ENCODE data around the gene TMEM18.

Gene TMEM18

DNA sequence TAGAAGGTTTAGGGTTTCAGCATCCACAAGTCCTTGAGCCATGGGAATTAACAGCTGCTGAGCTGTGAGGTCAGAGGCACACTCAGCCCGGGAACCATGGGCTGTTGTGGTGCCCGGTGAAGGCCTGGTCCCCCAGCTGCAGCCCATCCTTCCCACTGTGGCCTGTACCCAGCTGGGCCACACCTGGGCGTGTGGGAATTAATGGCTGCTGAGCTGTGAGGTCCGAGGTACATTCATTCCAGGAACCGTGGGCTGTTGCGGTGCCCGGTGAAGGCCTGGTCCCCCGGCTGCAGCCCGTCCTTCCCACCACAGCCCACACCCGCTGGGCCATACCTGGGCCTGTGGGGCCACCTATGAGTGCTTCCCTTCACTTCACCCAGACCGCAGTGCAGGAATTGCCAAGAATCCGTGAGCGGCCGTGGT is 25.2 kb downstream of the TMEM18 start:
- in situ Hi-C loops (cut with HindIII; ENCODE audit: low pct_unique_long_range_greater_than_20kb, low sequenced_read_pairs), result no loop called here
- DNase-seq (ENCODE audit: low read depth in 1 of 2, low spot score in 1 of 2), result no peak
- TF ChIP-seq JUND (IDR thresholded peaks at IDR 0.05; ENCODE audit: low read depth), result no peak

DNA sequence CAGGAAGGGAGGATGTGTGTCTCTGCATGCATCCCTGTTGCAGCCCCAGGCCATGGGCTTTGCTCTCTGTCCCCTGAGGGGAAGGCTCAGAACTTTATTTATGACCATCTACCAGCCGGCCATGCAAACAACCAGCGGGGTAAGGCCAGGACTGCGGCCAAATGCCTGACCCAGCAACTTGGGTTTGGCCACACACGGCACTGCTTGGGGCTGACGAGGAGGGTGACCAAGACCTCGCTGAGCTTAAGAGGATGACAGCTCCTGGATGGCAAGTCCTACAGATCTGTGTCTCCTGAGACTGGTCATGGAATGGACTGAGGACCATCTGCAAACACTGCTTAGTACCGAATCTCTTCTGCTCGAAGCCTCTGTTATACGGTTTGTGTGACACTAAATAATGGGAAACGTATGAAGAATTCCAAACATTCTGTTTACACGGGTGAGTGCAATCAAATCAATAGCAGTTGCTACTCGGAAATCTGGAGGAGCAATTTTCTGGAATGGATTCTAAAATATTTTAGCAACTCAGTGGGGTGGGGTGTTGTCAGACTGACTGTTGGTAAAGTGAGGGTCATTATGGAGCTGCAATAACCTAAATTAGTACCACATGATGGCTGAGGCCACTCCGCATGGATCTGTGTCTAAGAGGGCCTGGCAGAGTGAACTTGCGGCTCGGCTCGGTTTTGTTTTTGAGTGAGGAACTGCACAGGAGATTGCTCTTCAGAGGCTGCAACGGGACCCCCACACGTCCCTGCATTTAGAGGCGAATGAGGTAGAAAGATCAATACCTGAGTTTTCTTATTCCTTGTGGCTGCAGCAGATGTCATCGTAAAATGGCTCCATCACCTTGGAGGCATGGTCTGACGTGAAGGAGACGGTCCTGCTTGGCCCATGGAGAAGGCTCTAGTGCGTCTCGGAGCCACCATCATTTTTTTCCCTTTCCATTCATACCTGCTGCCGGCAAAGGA is 26.6 kb downstream of the TMEM18 start:
- TF ChIP-seq JUND (IDR thresholded peaks at IDR 0.05; ENCODE audit: low read depth), result no peak
- in situ Hi-C loops (cut with HindIII; ENCODE audit: low pct_unique_long_range_greater_than_20kb, low sequenced_read_pairs), result no loop called here
- DNase-seq (ENCODE audit: low read depth in 1 of 2, low spot score in 1 of 2), result no peak

DNA sequence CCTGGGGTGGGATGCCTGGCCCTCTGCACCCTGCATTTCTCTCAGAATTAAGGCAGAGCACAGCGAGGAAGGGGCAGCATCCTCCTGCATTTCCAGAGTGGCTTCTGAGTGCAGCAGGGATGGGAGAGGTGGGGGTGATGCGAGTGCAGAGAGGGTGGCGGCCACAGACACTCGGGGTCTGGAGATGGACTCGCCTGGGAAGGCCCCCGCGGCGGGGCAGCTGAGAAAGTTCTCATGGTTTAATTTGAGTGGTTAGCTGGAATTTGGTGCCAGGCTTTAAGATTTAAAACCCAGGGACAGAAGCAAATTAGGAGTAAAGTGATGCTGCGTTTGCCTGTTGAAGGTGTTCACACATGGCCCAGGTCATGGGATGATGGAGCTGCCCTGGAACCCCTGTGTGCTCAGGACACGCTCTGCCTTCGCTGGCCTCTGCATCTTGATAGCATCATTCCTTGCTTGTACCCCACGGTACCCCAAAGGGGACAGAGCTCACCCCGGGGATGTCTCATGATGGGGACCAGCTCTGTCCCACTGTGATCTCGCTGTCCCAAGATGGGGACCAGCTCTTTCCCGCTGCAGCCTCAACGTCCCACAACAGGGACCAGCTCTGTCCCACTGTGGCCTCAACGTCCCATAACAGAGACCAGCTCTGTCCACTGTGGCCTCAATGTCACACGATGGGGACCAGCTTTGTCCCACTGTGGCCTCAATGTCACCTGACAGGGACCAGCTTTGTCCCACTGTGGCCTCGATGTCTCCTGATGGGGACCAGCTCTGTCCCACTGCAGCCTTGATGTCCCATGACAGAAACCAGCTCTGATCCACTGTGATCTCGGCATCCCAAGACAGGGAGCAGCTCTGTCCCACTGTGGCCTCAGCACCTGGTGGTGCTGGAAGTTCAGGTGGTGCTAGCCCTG is 27.5 kb downstream of the TMEM18 start:
- no peak for TF ChIP-seq JUND (IDR thresholded peaks at IDR 0.05; ENCODE audit: low read depth)
- in situ Hi-C loops (cut with HindIII; ENCODE audit: low pct_unique_long_range_greater_than_20kb, low sequenced_read_pairs), result no loop called here
- DNase-seq (ENCODE audit: low read depth in 1 of 2, low spot score in 1 of 2), result no peak

DNA sequence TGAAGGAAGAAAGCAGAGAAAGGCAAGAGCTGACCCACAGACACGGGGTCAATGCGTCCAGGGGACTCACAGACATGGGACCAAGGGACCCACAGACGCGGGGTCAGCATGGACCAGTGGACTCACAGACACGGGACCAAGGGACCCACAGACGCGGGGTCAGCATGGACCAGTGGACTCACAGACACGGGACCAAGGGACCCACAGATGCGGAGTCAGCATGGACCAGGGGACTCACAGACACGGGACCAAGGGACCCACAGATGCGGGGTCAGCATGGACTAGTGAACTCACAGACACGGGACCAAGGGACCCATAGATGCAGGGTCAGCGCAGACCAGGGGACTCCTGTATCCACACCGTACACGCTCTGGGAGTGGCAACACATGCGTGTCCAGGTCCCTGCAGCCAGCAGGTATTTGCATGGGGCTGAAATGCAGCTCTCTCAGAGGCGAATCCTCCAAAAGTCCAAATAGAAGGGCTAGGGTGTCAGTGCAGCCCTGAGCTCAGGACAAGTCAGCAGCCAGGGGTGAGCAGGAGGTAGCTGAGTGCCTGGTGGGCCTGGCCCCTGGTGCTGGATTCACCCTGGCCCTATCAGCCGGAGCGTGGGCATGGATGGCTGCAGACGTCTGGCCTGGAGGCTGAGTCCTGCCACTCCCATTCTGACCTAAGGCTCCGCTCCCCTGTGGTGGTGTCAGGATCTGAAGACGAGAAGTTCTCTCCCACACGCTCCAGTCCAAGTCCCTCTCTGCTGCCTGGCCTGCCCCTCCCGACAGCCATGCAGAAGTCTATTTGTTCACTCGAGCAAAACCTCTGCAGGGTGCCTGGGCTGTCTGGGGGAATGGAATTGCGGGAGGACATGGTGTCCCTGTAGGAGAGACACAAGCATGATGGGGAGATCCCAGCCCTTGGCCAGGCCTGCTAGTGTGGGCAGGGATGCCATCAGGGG is 28.5 kb downstream of the TMEM18 start:
- no peak for TF ChIP-seq JUND (IDR thresholded peaks at IDR 0.05; ENCODE audit: low read depth)
- in situ Hi-C loops (cut with HindIII; ENCODE audit: low pct_unique_long_range_greater_than_20kb, low sequenced_read_pairs), result no loop called here

DNA sequence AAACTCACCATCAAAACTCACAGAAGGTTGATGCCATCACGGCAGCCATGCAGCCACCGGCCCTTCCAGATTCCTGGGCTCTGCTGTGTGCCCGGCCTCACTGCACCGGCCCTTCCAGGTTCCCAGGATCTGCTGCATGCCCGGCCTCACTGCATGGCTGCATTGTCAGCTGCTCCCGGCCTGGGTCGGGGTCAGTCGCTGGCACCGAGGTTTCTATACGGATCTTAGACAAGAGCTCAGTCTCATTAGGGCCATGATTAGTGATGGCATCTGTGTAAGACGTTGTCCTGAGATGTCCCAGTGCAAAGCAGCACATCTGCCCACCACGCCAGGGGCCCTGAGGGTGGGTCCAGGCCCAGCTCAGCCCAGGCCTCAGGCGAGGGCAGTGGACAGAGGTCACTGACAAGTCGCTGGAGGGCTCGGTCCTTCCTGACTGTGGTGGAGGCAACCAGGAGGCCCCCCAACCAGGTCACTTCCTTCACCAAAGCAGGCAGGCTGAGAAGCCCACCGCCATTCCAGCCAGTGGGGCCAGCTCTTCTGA is 29.4 kb downstream of the TMEM18 start:
- in situ Hi-C loops (cut with HindIII; ENCODE audit: low pct_unique_long_range_greater_than_20kb, low sequenced_read_pairs), result no loop called here
- no peak for TF ChIP-seq JUND (IDR thresholded peaks at IDR 0.05; ENCODE audit: low read depth)
- DNase-seq (ENCODE audit: low read depth in 1 of 2, low spot score in 1 of 2), result no peak

More for the DNA sequence above, 28.5 kb downstream of the TMEM18 start:
- DNase-seq (ENCODE audit: low read depth in 1 of 2, low spot score in 1 of 2), result no peak

DNA sequence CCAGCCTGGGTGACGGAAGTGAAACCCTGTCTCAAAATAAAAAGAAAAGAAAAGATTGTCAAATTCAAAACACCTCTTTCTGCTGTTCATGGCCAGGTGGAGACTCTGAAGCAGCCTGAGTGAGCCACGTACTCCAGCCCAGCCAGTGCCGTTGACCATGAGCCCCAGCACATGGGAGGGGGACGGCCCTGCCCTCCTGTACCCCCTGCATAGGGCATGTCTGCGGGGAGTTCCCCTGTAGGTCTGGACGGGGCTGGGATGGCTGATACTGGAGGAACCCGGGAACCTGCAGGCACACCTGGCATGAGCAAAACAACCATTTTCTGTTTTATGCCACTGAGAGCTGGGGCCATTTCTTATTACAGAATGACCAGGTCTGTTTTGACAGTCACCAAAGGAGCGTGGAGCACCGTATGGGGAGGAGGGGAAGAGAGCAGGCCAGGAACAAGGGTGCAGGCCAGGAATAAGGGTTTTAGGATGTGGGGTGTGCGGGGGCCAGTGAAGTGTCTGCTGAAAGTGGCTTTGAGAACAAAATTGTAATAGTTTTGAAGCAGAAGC is 30.1 kb downstream of the TMEM18 start:
- TF ChIP-seq JUND (IDR thresholded peaks at IDR 0.05; ENCODE audit: low read depth), result no peak
- DNase-seq (ENCODE audit: low read depth in 1 of 2, low spot score in 1 of 2), result no peak
- in situ Hi-C loops (cut with HindIII; ENCODE audit: low pct_unique_long_range_greater_than_20kb, low sequenced_read_pairs), result no loop called here

- in situ Hi-C loops (cut with HindIII; ENCODE audit: low pct_unique_long_range_greater_than_20kb, low sequenced_read_pairs), result no loop called here
- no peak for DNase-seq (ENCODE audit: low read depth in 1 of 2, low spot score in 1 of 2)
- TF ChIP-seq JUND (IDR thresholded peaks at IDR 0.05; ENCODE audit: low read depth), result no peak
Observed at GRCh38 chr2:644871-645270, 32.3 kb downstream of the TMEM18 start.

GRCh38 chr2:643761-644160 is 33.4 kb downstream of the TMEM18 start:
- in situ Hi-C loops (cut with HindIII; ENCODE audit: low pct_unique_long_range_greater_than_20kb, low sequenced_read_pairs), result no loop called here
- TF ChIP-seq JUND (IDR thresholded peaks at IDR 0.05; ENCODE audit: low read depth), result no peak
- DNase-seq (ENCODE audit: low read depth in 1 of 2, low spot score in 1 of 2), result no peak

GRCh38 chr2:643334-643733 is 33.9 kb downstream of the TMEM18 start:
- TF ChIP-seq JUND (IDR thresholded peaks at IDR 0.05; ENCODE audit: low read depth), result no peak
- in situ Hi-C loops (cut with HindIII; ENCODE audit: low pct_unique_long_range_greater_than_20kb, low sequenced_read_pairs), result no loop called here
- DNase-seq (ENCODE audit: low read depth in 1 of 2, low spot score in 1 of 2), result no peak

- TF ChIP-seq JUND (IDR thresholded peaks at IDR 0.05; ENCODE audit: low read depth), result no peak
- in situ Hi-C loops (cut with HindIII; ENCODE audit: low pct_unique_long_range_greater_than_20kb, low sequenced_read_pairs), result no loop called here
- DNase-seq (ENCODE audit: low read depth in 1 of 2, low spot score in 1 of 2), result no peak
Observed at GRCh38 chr2:641872-642815, 35.1 kb downstream of the TMEM18 start.
